GM18498 (cell line): Measurements from ENCODE around the gene CMTM4.

Experiments used
- ATAC-seq: cut with Tn5 transposase; IDR thresholded peaks from one replicate; pipeline ENCODE4 v1.9.1; 2021; ENCODE audit warnings: mild to moderate bottlenecking, moderate library complexity; ENCODE audit not compliant: unreplicated experiment

The CMTM4 gene

DNA sequence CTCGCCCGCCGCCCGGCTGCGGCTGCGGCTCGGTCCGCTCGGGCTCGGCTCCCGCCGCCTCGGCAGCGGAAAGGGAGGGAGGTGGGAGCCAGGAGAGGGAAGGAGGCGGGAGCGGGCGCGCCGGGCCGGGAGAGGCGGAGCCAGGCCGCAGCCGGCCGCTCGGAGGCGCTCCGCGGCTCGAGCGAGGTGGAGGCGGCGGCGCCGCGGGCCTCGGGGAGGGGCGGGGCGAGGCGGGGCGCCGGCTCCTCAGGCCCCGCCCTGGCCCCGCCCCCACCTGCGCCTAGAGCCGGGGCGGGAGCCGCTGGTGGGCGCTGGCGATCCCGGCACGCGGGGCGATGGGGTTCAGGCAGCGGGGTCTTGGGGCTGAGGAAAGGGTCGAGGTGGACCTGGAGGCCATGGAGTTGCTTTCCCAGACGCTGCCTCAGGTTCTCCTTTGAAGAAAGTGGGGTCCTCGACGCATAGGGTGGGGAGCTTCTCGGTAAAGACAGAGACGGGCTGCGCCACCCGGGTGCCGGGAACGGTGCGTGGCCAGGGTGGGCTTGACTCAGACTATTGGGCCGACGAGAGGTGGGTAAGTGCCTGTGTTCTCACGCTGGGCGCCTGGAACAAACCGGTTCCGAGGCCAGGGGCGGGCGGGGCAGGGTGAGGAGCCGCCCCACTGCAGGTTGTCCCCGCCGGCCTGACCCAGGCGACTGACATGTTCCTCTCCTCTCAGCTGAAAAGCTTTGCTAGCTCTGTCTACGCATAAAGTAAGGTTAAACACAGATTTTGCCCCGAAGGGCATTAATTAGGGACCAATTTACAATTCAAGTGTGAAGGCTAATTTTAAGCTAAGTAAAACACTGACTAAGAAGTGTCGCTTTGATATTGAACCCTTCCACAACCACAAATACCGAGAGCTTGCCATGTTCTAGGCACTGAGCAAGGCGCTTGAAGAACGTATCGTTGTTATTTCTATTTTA lies at the start of gene CMTM4:
Gene CMTM4 (minus strand): TSS at position 75 of the 962 bp plus-strand sequence. CDS start 218 bp downstream, outside the sequence.
- peak; percentile 93 for ATAC-seq

DNA sequence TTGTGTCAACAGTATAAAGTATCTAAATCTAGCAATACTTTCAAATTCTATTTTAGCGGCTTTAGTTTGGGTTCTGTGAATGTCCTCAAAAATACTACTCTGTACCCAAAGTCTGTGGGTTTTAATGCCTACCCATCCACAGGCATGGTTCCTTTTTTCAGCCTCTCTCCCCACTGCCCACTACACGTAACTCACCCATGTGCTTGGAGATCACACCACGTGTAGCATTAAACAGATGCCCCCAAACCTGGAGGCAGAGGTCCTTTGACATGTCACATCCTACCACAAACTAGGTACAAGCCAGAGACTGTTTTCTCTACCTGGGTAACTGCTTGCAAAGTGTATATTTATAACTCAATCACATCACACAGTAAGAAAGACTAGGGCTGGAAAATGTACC lies 49.5 kb upstream of the CMTM4 start:
- ATAC-seq, result no peak

DNA sequence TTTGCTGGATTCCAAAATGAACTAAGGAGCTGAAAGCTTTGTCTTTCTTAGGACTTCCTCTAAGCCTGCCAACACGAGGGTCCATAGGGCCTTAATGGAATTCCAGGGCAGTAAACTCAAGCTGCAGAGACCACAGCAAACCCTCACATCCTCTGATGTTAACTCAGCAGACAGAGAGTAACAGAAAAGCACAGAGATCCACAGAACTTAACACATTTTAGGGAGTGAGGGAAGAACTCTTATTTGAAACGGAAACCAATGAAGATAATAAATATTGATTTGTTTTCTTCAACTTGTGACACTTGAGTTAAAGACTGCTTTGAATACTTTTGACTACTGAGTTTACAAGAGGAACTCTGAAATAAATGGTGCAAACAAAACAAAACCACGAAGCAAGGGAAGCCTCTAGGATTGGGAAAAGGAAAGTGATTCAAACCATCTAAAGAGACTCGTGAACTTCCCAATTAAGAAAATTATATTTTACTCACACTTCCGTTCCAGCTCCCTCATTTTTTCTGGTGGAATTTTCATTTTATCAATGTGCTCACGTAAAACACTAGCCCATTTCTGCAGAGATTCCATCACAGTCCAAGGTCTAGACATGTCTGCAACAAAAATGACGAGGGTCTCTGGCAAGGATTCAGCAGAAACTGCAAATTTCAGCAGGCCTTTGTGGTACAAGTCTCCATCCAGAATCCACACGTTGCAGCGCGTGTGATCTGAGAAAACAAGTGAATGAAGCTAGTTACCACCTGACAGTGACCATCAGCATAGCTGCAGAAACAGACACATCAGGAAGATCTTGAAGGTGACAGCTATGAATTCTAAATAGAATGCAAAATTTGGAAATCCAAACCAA lies 45.6 kb upstream of the CMTM4 start:
- ATAC-seq, result no peak

DNA sequence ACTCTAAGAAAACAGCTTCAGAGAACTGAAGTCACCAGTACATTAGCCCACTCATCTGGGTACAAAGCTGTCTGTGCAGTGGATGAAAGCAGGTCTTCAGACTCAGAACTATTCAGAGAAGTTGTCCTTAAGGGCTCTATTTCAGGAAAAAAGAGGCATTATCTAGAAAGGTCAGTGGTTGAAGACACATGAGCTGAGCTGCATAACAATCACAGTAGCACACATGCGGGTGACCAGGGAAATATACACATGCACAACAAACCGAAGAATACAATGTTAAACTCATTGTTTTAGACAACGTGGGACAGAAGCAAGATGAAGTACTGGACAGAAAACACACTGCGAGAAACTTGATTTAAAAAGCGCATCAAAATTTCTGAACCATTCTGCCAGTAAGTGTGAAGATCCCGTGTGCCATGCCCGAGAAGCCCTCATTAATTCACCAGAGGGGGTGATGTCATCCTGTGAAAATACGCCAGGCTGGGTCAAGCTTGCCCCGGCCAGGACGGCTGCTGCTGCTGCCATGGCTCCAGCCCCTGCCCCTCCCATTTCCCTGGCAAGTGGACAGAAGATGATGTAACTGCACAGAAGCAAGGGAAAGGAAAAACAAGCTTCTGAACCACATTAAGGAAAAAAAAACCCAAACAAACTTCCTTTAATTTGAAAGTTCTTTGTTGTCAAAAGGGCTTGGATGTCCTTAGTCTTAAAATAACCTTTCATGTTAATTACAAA lies 44.8 kb upstream of the CMTM4 start:
- ATAC-seq, result no peak

DNA sequence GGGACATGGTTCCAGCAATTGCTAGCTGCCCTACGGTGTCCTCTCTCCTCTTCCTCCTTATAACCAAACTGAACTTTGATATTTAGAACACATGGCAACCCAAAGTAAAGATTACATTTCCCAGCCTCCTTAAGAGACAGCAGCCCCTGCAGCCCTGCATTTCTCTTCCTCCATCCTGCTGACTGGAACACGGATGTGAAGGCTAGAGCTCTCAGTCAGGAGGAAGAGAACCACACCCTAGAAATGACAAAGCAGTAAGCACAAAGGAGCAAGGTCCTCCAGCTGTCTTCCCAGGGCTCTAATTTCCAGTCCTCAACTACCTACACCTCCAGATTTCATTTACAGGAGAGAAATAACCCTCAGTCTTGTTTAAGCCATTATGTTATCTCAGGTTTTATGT lies 44.0 kb upstream of the CMTM4 start:
- no peak for ATAC-seq

DNA sequence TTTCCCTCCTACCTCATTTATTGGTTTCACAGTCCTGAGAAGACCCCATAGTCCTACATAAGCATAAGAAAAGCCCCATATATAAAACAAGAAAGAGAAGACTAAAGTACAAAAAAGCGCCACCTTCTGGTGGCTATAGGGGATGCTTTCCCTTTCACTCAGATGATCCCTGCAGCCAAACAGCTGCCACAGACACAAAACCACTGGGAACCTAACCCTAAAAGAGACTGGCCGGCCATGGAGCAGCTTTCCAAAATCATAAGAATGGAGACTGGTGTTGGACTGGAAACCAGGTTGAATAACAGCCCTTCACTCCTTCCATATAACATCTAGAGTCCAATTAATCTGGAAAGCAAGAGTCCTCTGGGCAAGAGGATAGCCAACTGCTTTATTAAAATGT lies 43.5 kb upstream of the CMTM4 start:
- ATAC-seq, result no peak

DNA sequence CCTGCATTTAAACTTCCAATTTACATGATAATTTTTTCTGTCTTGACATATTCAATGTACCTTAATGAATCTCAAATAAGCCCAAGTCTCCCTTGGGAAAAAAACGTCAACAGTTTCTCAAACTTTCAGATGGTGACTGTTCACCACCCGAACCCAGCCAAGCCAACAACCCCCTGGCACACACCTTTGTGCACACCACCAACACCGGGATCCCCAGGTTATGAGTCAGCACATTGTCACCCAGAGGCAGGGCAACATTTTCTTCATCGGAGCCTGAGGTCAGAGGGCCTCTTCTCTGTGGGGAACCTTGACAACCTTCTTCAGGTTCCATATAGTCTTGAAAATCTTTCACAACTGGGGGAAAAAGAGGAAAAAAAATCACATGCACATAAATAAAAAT lies 39.3 kb upstream of the CMTM4 start:
- no peak for ATAC-seq

DNA sequence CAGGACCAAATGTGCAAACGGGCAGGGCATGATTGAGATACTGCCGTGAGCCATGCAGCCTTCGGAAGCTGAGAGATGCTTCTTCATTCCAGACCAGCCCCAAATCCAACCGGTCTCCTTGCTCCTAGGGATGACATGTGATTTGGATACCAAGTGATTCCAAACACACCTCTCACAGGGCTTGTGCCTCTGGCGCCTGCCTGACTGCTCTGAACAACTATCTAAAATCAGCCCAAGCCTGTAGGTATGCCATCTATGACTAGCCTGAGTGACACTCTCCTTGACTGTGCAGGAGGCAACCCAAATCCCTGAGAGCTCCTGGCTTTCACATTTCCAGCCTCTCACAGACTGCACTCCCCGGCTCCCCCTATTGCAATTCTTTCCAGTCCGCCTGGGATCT lies 34.6 kb upstream of the CMTM4 start:
- no peak for ATAC-seq

DNA sequence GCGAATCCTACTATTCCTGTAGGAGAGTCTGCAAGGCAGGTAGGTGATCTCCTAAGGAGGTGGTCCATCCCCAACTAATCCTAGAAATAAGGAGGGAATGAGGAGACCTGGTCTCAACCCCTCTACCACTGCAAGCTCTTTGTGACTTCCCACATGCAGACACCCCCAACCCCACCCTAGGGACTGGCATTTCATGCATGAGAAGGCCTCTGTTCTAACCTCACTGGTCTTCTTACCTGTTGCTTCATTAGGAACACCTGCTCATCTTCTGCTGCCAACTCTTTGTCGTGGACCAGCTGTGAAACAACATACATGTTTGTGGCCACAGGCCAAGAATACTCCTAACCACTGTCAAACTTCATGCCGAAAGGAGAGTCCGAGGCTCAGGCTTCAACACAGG lies 32.3 kb upstream of the CMTM4 start:
- ATAC-seq, result no peak

DNA sequence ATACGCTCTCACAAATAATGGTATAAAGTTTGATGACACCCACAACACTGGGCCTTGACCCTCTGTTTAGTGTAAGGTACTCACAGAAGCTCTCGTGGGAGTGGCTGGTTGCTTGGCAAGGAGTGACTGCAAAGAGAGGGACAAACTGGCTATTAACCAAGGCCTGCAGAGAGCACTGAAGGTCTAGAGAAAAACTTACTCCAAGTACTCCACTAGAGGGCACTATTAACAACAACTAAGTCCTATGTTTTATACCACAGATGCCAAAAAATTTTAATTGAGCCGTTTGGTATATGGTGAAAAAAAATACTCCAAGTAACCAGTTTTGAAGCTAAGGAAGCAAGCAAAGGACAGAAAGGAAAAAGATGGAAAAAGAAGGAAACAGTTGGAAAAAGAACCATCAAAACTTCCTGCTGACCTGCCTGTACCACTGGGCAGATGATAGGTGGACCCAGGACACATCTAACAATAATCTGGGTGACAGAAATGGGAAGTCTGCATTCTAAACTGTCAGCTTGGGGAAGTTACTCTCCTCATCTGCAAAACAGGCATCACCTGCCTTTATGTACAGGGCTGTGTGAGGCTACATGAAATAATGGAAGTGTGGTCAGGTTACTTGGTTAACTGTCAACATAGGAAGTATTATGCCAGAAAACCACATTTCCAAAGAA lies 31.7 kb upstream of the CMTM4 start:
- no peak for ATAC-seq

DNA sequence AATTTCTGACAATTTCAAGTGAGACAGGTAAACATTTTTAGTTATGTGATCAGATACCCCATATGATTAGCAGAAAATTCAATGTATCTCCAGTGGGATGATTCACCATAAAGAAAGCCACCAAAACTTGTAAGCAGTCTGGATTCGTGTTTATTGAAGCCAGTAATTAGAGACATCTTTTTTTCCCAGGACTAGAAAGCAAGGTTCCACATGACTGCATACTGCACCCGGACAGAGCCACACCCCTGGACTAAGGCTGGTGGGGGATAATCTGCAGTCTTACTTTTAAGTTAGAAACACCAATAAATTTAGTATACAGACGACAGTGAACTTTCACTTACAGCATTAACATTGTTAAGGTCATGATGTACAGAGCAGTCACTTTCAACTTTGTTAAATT lies 24.2 kb upstream of the CMTM4 start:
- ATAC-seq, result no peak

DNA sequence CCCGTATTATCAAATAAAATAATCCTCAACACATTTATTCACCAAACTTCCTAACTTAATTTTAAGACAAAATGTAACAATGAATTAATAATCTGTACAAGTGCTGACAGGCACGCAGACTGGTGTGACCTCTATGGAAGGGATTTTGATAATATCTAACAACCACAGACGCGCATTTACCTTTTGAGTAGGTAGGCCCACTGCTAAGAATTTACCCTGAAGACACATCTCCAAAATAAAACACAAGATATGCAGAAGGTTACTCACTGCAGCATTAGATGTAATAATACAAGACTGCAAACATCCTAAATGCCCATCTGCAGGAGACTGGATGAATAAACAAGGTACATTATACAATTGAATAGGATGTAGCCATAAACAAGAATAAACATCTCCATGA lies 22.7 kb upstream of the CMTM4 start:
- no peak for ATAC-seq

DNA sequence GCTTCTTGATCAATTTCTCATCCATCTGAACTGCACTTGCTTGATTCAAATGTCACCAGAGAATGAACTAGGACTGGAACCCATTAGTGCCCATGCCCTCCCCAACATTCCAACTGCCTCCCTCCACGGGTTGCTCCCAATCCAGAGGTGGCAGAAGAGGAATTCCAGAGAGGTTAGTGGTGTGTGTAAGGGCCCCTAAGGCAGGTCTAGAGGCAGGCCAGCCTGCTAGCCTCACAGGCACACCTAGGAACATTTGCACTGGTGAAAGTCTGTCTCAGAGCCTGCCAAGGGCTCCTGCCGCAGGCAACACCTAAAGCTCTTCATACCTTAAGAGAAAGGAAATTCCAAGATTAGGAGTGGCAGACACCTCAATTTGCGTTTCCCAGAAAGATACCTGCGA lies 21.2 kb upstream of the CMTM4 start:
- no peak for ATAC-seq

DNA sequence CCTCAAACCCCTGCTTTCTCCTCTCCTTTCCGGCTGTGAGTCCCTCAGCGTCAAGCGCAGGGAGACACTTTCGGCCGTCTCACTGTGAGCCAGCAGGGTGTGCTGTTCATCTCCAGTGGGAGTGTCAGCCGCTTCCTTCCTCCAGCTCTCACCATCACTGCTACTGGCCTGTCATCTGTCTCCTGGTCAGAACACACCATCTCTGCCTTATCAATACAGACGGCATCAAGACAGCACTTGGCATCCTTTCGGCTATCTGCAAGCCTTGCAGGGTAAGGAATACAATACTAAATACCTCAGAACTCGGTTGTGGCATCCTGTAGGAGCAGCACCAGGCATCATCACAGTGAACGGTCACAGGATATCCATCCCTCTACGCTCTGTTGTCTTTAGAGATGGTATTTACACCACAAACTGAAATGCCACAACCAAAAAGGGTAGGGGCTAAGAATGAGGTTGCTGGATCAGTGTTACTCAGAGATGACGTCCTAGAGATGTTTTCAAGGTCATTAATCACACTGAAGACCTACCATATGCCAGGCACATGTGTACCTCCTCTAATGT lies 20.7 kb upstream of the CMTM4 start:
- ATAC-seq, result no peak

DNA sequence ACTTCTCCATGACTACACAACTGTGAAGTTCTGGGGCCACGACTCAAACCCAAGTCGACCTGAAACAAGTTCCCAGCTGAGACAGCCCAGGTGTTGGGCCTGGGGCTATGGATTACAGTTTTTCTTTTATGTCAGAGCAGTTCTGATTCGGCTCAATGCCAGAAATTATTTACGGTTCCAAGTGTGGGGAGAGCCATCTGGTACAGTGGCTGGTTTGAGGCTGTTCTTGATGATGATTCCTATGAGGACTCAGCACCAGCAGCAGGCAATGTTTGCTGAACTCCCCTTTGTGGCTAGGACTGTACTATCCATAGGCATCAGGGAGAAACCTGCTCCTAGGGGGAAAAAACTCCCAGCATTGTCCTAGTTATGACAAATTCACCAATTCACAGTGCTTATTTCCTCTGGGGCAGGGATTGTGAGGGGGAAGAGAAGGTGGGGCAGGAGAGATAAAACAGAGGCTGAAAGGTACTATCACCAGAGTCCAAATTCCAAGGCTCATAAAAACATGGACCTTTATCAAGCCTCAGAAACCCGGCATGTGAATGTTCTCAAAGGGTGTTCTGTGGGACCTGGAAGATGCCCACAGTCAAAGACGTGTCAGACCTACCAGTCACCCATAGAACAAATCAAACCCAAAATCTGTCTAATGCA lies 18.2 kb upstream of the CMTM4 start:
- no peak for ATAC-seq

DNA sequence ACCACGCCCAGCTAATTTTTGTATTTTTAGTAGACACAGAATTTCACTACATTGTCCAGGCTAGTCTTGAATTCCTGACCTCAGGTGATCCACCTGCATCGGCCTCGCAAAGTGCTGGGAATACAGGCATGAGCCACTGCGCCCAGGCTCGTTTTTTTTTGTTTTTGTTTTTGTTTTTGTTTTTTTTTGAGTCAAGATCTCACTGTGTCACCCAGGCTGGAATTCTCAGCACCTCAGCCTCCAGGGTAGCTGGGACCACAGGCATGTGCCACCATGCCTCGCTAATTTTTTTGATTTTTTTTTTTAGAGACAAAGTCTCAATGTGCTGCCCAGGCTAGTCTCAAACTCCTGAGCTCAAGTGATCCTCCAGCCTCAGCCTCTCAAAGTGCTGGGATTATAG lies 17.5 kb upstream of the CMTM4 start:
- ATAC-seq, result no peak

DNA sequence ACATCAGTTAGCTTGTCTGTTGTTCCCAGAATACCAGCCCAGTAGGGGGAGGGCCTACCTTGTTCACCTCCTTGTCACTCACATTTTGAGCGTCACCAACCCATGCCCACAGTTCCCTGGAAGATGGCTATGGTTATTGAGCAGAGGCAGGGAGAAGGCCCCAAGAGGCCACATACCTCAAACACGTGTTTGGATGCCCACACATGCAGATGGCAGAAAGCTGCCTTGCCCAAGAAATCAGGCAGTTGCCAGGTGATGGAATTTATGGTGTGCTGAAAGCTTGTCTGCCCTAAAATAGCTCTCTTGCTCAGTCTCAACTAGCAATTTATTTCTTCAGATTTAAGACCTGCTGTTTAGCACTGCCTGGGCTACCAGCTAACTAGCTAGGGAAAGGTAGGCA lies 16.5 kb upstream of the CMTM4 start:
- ATAC-seq, result no peak

DNA sequence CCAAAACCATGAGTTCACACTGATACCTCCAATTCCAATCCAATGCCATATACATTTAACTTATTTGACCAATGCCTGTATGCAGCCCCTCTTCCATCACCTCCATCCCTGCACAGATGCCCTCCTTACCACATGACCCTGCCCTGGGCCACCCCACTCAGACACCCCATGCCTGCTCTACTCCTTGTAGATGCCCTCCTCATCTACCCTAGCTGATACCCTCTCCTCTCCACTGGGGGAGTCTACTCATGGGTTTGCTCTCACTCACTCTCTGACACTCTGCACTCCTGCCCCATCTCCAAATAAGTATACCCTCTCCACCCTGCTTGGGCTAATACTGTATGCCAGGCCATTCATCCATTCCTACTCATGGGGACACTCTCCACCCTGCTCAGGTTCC lies 16.0 kb upstream of the CMTM4 start:
- no peak for ATAC-seq

DNA sequence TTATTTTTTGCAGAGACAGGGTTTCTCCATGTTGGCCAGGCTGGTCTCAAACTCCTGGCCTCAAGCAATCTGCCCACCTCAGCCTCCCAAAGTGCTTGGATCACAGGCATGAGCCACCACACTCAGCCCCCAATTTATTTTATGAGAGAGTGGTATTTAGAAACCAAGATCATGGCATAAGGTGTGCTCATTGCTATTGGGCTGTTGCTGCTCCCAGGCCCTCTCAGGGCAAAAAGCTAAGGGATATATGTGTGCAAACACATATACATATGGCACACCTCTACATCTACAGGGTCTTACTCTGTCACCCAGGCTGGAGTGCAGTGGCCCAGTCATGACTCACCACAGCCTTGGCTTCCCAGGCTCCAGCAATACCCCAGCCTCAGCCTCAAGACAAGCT lies 15.0 kb upstream of the CMTM4 start:
- ATAC-seq, result no peak

DNA sequence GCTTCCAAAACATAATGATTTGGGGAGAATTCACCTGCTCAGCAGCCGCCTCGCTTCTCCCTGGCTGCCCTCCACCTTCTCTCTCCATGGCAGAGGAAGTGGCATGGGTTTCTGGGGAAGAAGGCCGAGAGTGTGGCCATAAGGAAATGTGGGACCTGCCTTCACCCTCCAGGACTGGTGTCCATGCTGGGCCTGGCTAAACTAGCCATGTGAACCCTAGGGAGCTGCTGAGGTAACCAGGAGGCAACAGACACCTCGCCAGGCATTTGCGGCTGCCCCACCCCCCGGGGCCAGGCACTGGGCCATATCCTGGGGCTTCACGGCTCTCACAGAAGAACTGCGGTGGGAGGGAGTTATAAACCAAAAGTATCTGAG lies 9.9 kb upstream of the CMTM4 start:
- no peak for ATAC-seq
